GM19467 (cell line): Measurements from ENCODE around the gene RBKS.
"Not testable (repeated sequence)": the region's sequence is repeated elsewhere in the genome, so short reads cannot be mapped to it uniquely, and the experiment has no call there.

Source experiments
- ATAC-seq: cut with Tn5 transposase; IDR thresholded peaks from one replicate; pipeline ENCODE4 v1.9.1; 2021; ENCODE audit warnings: mild to moderate bottlenecking, moderate library complexity; ENCODE audit not compliant: unreplicated experiment

Gene RBKS

DNA sequence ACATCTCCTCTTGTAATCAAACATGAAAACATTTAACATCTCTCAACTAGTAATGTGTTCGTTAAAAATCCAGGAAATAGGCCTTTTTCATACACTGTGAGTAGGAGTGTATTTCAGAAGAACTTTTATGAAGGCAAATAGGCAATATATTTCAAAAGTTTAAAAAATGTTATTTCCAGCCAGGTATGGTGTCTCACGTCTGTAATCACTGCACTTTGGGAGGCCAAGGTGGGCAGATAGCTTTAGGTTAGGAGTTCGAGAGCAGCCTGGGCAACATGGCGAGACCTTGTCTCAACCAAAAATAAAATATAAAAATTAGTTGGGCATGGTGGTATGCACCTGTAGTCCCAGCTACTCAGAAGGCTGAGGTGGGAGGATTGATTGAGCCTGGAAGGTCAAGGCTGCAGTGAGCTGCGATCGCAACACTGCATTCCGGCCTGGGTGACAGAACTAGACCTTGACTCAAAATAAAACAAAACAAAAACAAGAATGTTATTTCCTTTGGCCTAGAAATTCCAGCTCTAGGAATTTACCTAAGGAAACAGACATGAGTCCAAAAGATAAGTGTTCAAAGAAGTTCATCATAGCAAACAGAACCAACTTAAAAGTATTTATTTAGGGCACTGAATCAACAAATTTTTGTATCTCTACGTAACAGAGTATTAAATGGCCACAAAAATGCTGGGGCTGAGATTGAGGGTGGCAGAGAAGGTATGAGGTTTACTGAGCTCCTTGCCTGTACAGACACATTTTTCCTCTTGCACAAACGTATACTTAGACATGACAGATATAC is 14.9 kb downstream of the RBKS start:
- no peak for ATAC-seq

- ATAC-seq = no peak
These were observed 17.1 kb downstream of the RBKS start for GRCh38 chr2:27873091-27873490.

GRCh38 chr2:27871802-27872201 is 18.4 kb downstream of the RBKS start:
- no peak for ATAC-seq

- ATAC-seq = no peak
These were observed 19.5 kb downstream of the RBKS start for GRCh38 chr2:27870724-27871123.

- no peak for ATAC-seq
These were observed 20.4 kb downstream of the RBKS start for GRCh38 chr2:27869763-27870162.

GRCh38 chr2:27866237-27866636 is 23.9 kb downstream of the RBKS start:
- no peak for ATAC-seq

GRCh38 chr2:27863955-27864354 is 26.2 kb downstream of the RBKS start:
- not testable (repeated sequence) for ATAC-seq

GRCh38 chr2:27863146-27863545 is 27.0 kb downstream of the RBKS start:
- no peak for ATAC-seq

- no peak for ATAC-seq
These were observed 30.1 kb downstream of the RBKS start for GRCh38 chr2:27860111-27860510.

- no peak for ATAC-seq
These were observed 32.6 kb downstream of the RBKS start for GRCh38 chr2:27857417-27858172.

GRCh38 chr2:27856956-27857355 is 33.2 kb downstream of the RBKS start:
- no peak for ATAC-seq

- ATAC-seq = no peak
These were observed 33.8 kb downstream of the RBKS start for GRCh38 chr2:27856386-27856785.

DNA sequence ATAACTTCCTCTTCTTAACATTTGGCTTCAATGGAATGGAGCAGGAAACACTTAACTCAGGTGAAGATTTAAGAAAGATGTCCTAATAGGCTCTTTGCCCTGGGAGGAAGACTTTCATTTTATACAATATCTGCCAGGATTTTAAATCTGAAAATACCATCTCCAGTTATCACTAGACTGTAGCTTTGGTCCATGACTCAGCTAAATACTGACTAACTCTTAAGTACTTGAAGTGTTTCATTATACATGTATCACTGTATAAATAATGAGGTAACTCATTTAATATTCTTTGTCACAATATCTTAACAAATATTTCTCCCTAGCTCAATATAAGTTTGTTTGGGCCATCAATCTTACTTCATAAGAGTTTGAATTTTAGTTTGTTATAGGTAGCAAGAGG is 34.7 kb downstream of the RBKS start:
- no peak for ATAC-seq

GRCh38 chr2:27854229-27854862 is 35.8 kb downstream of the RBKS start:
- no peak for ATAC-seq

GRCh38 chr2:27852691-27853090 is 37.5 kb downstream of the RBKS start:
- no peak for ATAC-seq

DNA sequence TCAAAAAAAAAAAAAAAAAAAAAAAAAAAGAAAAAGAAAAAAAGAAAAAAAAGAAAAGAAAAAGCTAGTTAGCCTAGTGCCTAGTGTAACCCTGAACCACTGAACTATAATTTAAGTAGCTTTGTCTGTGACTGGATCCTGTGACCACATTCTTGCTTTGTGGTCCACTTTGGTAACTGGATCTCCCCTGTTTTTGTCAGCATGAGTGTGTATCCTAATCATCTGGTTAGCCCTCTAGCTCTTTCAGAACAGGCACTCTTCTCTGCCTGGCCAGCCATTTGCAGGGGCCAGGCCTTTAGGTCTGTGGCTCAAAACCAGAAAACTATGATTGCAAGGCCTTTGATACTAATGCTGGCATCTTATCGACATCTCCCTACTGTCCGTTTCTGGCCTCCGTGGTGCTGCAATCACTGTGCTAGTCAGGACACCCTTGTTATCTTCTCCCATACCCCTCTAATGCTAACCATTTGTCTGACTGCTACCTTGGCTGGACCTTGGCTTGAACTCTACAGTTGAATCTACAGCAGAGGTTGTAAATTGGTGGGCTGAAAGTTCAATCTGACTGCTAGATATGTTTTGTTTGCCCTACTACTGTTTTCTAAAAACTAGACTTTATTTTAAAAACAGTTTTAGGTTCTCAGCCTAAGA is 40.5 kb downstream of the RBKS start:
- no peak for ATAC-seq

DNA sequence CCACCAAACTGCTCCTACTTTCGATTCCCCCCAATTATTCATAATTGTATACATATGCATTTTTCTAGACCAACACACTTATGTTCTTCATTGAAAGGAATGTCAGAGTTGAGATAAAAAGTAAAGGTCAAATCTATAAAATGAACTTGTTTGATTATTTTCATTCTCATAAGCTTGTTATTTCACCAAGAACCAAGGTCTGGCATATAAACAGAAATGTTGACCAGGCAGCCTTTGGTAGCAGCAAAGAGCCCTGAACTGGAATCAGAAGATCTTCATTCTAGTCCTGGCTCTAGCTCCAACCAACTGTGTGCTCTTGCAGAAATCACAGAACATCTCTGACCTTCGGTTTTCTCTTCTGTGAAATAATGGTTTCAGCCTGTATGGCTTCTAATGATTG is 42.9 kb downstream of the RBKS start:
- ATAC-seq = no peak

- no peak for ATAC-seq
These were observed 45.3 kb downstream of the RBKS start for GRCh38 chr2:27844821-27845255.

- ATAC-seq = no peak
These were observed 46.2 kb downstream of the RBKS start for GRCh38 chr2:27843992-27844391.

DNA sequence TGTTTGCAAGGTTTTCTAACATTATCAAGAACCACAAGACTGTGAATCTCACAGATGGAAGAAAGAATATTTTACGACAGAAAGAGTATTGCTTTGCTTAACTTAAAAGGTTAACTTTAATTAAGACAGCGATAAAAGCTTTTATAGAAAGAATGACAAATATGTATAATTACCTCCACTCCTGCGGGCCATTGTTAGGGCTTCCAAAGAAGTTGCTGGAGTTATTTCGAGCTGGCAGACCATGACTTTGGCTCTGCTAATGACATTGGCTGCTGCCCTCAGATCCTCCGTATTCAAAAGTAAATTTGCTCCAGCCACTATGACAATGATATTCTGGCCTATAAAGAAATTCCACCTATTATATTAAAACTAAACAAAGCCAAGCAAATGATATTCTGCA is 47.3 kb downstream of the RBKS start:
- no peak for ATAC-seq

- no peak for ATAC-seq
These were observed 51.1 kb downstream of the RBKS start for GRCh38 chr2:27839022-27839618.
